DND-41 (cell line): ENCODE measurements around the gene PLAC9.

ENCODE experiments used
- CTCF ChIP-seq: IDR thresholded peaks from 2 replicates; pipeline ENCODE4 v1.5.1; 2012; ENCODE audit warnings: borderline replicate concordance, low read length, moderate library complexity, mild to moderate bottlenecking; ENCODE audit not compliant: poor library complexity, severe bottlenecking; ENCODE audit errors: extremely low read depth
- EZH2 ChIP-seq: IDR thresholded peaks from 3 replicates; pipeline ENCODE4 v1.6.1; 2012; ENCODE audit warnings: borderline replicate concordance, low read depth, mild to moderate bottlenecking, moderate library complexity, low read length, inconsistent platforms; ENCODE audit not compliant: severe bottlenecking

GRCh38 chr10:80183436-80183835, 50.9 kb downstream of the PLAC9 start:
- no peak for TF ChIP-seq CTCF
- TF ChIP-seq EZH2 = no peak
